NCI-H2107 treated with DMSO at 0.1 percent for 48 hours (cell line): ENCODE data around the gene PIGH.
"Not testable (repeated sequence)": the region's sequence is repeated elsewhere in the genome, so short reads cannot be mapped to it uniquely, and the experiment has no call there.

ENCODE experiments used
- DNase-seq: peaks from one replicate; lab custom pipeline; 2025; ENCODE audit not compliant: unreplicated experiment; lab: John Stamatoyannopoulos, UW

The PIGH gene

GRCh38 chr14:67609642-67610310 lies 9.7 kb upstream of the PIGH start:
- DNase-seq, result no peak

- no peak for DNase-seq
These were observed 7.6 kb upstream of the PIGH start for GRCh38 chr14:67607646-67608045.

GRCh38 chr14:67602995-67603545 lies 3.0 kb upstream of the PIGH start:
- DNase-seq, result no peak

GRCh38 chr14:67602076-67602475 lies 2.0 kb upstream of the PIGH start:
- DNase-seq, result no peak

- not testable (repeated sequence) for DNase-seq
These were observed 500 bp upstream of the PIGH start for GRCh38 chr14:67600562-67600974.

- DNase-seq, result no peak
These were observed 4.7 kb downstream of the PIGH start for GRCh38 chr14:67595392-67595791.

GRCh38 chr14:67593650-67594049 lies 6.4 kb downstream of the PIGH start:
- DNase-seq, result not testable (repeated sequence)

GRCh38 chr14:67589204-67589770 lies 10.8 kb downstream of the PIGH start:
- no peak for DNase-seq

GRCh38 chr14:67586369-67586768 lies 13.7 kb downstream of the PIGH start:
- no peak for DNase-seq

GRCh38 chr14:67584978-67585377 lies 15.1 kb downstream of the PIGH start:
- DNase-seq, result no peak

GRCh38 chr14:67583711-67584644 lies 16.1 kb downstream of the PIGH start:
- DNase-seq, result peak; percentile 84

- no peak for DNase-seq
These were observed 18.0 kb downstream of the PIGH start for GRCh38 chr14:67582061-67582460.

GRCh38 chr14:67581643-67582042 lies 18.4 kb downstream of the PIGH start:
- DNase-seq, result no peak

- DNase-seq, result no peak
These were observed 19.5 kb downstream of the PIGH start for GRCh38 chr14:67580336-67581171.

GRCh38 chr14:67579636-67580035 lies 20.4 kb downstream of the PIGH start:
- DNase-seq, result no peak

GRCh38 chr14:67579040-67579439 lies 21.0 kb downstream of the PIGH start:
- no peak for DNase-seq

- no peak for DNase-seq
These were observed 21.9 kb downstream of the PIGH start for GRCh38 chr14:67577909-67578749.

- no peak for DNase-seq
These were observed 22.8 kb downstream of the PIGH start for GRCh38 chr14:67577181-67577808.

- no peak for DNase-seq
These were observed 23.7 kb downstream of the PIGH start for GRCh38 chr14:67576216-67576955.
